OCI-LY1 (cell line): ENCODE results near the gene EMX1.

Source experiments
- H2AFZ ChIP-seq: fragments of 200-600 bp; sonication (generic), shearing (Covaris generic); 2 replicates; pipeline ENCODE4 v1.6.0; 2014; ENCODE audit warnings: antibody characterized with exemption, mild to moderate bottlenecking, low read length
- H3F3A ChIP-seq: fragments of 200-600 bp; sonication (generic), shearing (Covaris generic); 2 replicates; pipeline ENCODE4 v1.6.0; 2014; ENCODE audit warnings: mild to moderate bottlenecking, antibody characterized with exemption, low read length, moderate library complexity; ENCODE audit not compliant: insufficient read depth
- H3K27ac ChIP-seq: fragments of 200-600 bp; sonication (generic); 2 replicates; pipeline ENCODE4 v1.5.1; 2014; ENCODE audit warnings: low read length, mixed run types, mild to moderate bottlenecking, low read depth; ENCODE audit not compliant: poor library complexity, severe bottlenecking
- H3K27me3 ChIP-seq: fragments of 200-600 bp; sonication (generic); 2 replicates; pipeline ENCODE4 v1.6.0; 2014; ENCODE audit warnings: antibody characterized with exemption, mild to moderate bottlenecking, low read length, moderate library complexity; ENCODE audit not compliant: insufficient read depth
- H3K36me3 ChIP-seq: fragments of 200-600 bp; sonication (generic); 2 replicates; pipeline ENCODE4 v1.6.1; 2014; ENCODE audit warnings: mild to moderate bottlenecking, antibody characterized with exemption, low read length, moderate library complexity, mixed read lengths; ENCODE audit not compliant: insufficient read depth
- H3K4me1 ChIP-seq: fragments of 200-600 bp; sonication (generic); 2 replicates; pipeline ENCODE4 v1.5.1; 2014; ENCODE audit warnings: mild to moderate bottlenecking, low read length, moderate library complexity; ENCODE audit not compliant: insufficient read depth, severe bottlenecking
- H3K4me2 ChIP-seq: fragments of 200-600 bp; sonication (generic), shearing (Covaris generic); 2 replicates; pipeline ENCODE4 v1.6.1; 2014; ENCODE audit warnings: low read length
- H3K4me3 ChIP-seq: fragments of 200-600 bp; sonication (generic); 2 replicates; pipeline ENCODE4 v1.5.1; 2014; ENCODE audit warnings: low read length, low read depth, mild to moderate bottlenecking, mixed read lengths; ENCODE audit not compliant: poor library complexity, severe bottlenecking
- H3K79me2 ChIP-seq: fragments of 200-600 bp; shearing (Covaris generic); 2 replicates; pipeline ENCODE4 v1.6.1; 2016; ENCODE audit warnings: mixed run types, low read length, mixed read lengths; ENCODE audit not compliant: insufficient read depth
- H3K9ac ChIP-seq: fragments of 200-600 bp; sonication (generic), shearing (Covaris generic); 2 replicates; pipeline ENCODE4 v1.6.1; 2014; ENCODE audit warnings: mild to moderate bottlenecking, low read length, mixed read lengths
- H3K9me2 ChIP-seq: fragments of 200-600 bp; sonication (generic), shearing (Covaris generic); 2 replicates; pipeline ENCODE4 v1.6.1; 2014; ENCODE audit warnings: low read depth, mild to moderate bottlenecking, low read length, mixed read lengths
- H3K9me3 ChIP-seq: fragments of 200-600 bp; shearing (Covaris generic); 2 replicates; pipeline ENCODE4 v1.6.1; 2014; ENCODE audit warnings: low read length, mixed read lengths
- H4K20me1 ChIP-seq: fragments of 200-600 bp; sonication (generic), shearing (Covaris generic); 2 replicates; pipeline ENCODE4 v1.6.0; 2016; ENCODE audit warnings: mild to moderate bottlenecking, low read length; ENCODE audit not compliant: insufficient read depth
- CTCF ChIP-seq: fragments of 200-600 bp; sonication (generic), shearing (Covaris generic); IDR thresholded peaks from 2 replicates; pipeline ENCODE4 v1.5.1; 2017; ENCODE audit warnings: mild to moderate bottlenecking, antibody characterized with exemption, low read length, moderate library complexity, mixed read lengths
- EZH2 ChIP-seq: fragments of 200-600 bp; sonication (generic), shearing (Covaris generic); IDR thresholded peaks from 2 replicates; pipeline ENCODE4 v1.8.0; 2017; ENCODE audit warnings: borderline replicate concordance, mixed run types, mild to moderate bottlenecking, antibody characterized with exemption, low read length, moderate library complexity, mixed read lengths

Gene EMX1

GRCh38 chr2:72896446-72896845 is 20.9 kb upstream of the EMX1 start:
- Histone ChIP-seq H3K4me1 (no peaks in the 10 kb centered on the region), H3K9ac (no peak overlapping the region), H3K79me2 (no peaks in the 10 kb centered on the region), H3K36me3 (no peaks in the 10 kb centered on the region), H3K4me2 (no peak overlapping the region), H2AFZ (no peak overlapping the region), H3K9me2 (no peaks in the 10 kb centered on the region), H3K9me3 (no peaks in the 10 kb centered on the region), H3F3A (no peaks in the 10 kb centered on the region), H3K27me3 (no peaks in the 10 kb centered on the region; the same call in 1 of the 2 replicates), H4K20me1 (no peaks in the 10 kb centered on the region), H3K27ac (no peak overlapping the region), H3K4me3 (no peak overlapping the region)
- no peak for TF ChIP-seq CTCF
- TF ChIP-seq EZH2: no peak

GRCh38 chr2:72897785-72898584 is 19.3 kb upstream of the EMX1 start:
- Histone ChIP-seq H3F3A (no peaks in the 10 kb centered on the region), H3K27me3 (no peaks in the 10 kb centered on the region; the same call in 1 of the 2 replicates), H3K9ac (no peak overlapping the region), H3K9me3 (no peaks in the 10 kb centered on the region), H2AFZ (no peak overlapping the region), H3K9me2 (no peaks in the 10 kb centered on the region), H3K79me2 (no peaks in the 10 kb centered on the region), H3K4me1 (no peaks in the 10 kb centered on the region), H3K4me3 (no peak overlapping the region), H3K27ac (no peak overlapping the region), H3K4me2 (no peak overlapping the region), H4K20me1 (no peaks in the 10 kb centered on the region), H3K36me3 (no peaks in the 10 kb centered on the region)
- TF ChIP-seq CTCF (no peak), EZH2 (no peak)

GRCh38 chr2:72898585-72898906 is 18.8 kb upstream of the EMX1 start:
- H3K9me2 ChIP-seq: no peaks in the 10 kb centered on the region
- H3F3A ChIP-seq: no peaks in the 10 kb centered on the region
- H3K27me3 ChIP-seq: no peaks in the 10 kb centered on the region; the same call in 1 of the 2 replicates
- no peak overlapping the region for H2AFZ ChIP-seq
- TF ChIP-seq EZH2 (no peak), CTCF (no peak)
- H3K9me3 ChIP-seq: no peaks in the 10 kb centered on the region
- H3K36me3 ChIP-seq: no peaks in the 10 kb centered on the region
- no peaks in the 10 kb centered on the region for H4K20me1 ChIP-seq
- no peak overlapping the region for H3K4me2 ChIP-seq
- H3K79me2 ChIP-seq: no peaks in the 10 kb centered on the region
- no peak overlapping the region for H3K27ac ChIP-seq
- H3K9ac ChIP-seq: no peak overlapping the region
- no peaks in the 10 kb centered on the region for H3K4me1 ChIP-seq
- H3K4me3 ChIP-seq: no peak overlapping the region
